GM12878 (cell line): ENCODE data around the gene ULBP1. TPM values are rescaled to one million over a fixed set of nuclear protein-coding genes. Genes with fewer than 3 reads are reported as not detected.

Experiments used
- ATAC-seq: fragments of 200-7000 bp; cut with Tn5 transposase; 3 replicates; pipeline ENCODE4 v1.9.1; 2020; ENCODE audit warnings: mild to moderate bottlenecking, moderate library complexity
- BruUV-seq: library from RNA; stranded (reverse); fragments of 400-500 nt; replicated peaks from 2 replicates; lab custom pipeline; 2021; lab: Mats Ljungman, UMichigan
- CTCF ChIA-PET: fragments of 300-600 bp; sonication (Branson Sonifier 250); formaldehyde crosslinking; extraction: SDS; loops from one replicate; lab custom pipeline; 2021; ENCODE audit warnings: inconsistent platforms; lab: Yijun Ruan, JAX
- POLR2A ChIA-PET: fragments of 350-600 bp; formaldehyde crosslinking; extraction: SDS; loops from one replicate; lab custom pipeline; 2021; ENCODE audit warnings: inconsistent platforms; lab: Charles Lee
- RAD21 ChIA-PET: fragments of 300-600 bp; sonication (Branson Sonifier 250); formaldehyde crosslinking; loops from one replicate; lab custom pipeline; 2023; ENCODE audit warnings: antibody characterized with exemption; ENCODE audit not compliant: unreplicated experiment; lab: Charles Lee
- SMC1A ChIA-PET: fragments of 300-600 bp; sonication (Branson Sonifier 250); formaldehyde crosslinking; loops from one replicate; lab custom pipeline; 2023; ENCODE audit not compliant: unreplicated experiment, uncharacterized antibody; lab: Charles Lee
- DNase-seq: peaks from one replicate; pipeline ENCODE4 v3.0.0-alpha.2; 2011; ENCODE audit warnings: low read depth, low spot score
- FAIRE-seq: peaks from 3 replicates; lab custom pipeline; 2011; peaks lifted over from hg19 to GRCh38; lab: Jason Lieb, UNC
- H2AFZ ChIP-seq: 2 replicates; pipeline ENCODE4 v1.6.0; 2011; ENCODE audit warnings: low read depth, low read length, control low read depth; ENCODE audit not compliant: control insufficient read depth
- H3K27ac ChIP-seq: 2 replicates; pipeline ENCODE4 v1.5.1; 2011; ENCODE audit warnings: control low read depth; ENCODE audit not compliant: control insufficient read depth, insufficient read depth
- H3K27me3 ChIP-seq, 2 experiments: replicated peaks in 1 of 2; 2 replicates each; pipeline versions ENCODE4 v1.6.0 to v1.6.1; 2011; ENCODE audit warnings: low read length in 1 of 2; ENCODE audit not compliant: control insufficient read depth in 2 of 2, insufficient read depth in 2 of 2
- H3K36me3 ChIP-seq, 2 experiments: 2 replicates each; pipeline ENCODE4 v1.5.1; 2011; ENCODE audit warnings: low read length in 1 of 2; ENCODE audit not compliant: control insufficient read depth in 2 of 2, insufficient read depth in 2 of 2
- H3K4me1 ChIP-seq: 2 replicates; pipeline ENCODE4 v1.6.1; 2011; ENCODE audit warnings: mild to moderate bottlenecking, low read length, moderate library complexity, mixed read lengths; ENCODE audit not compliant: control insufficient read depth, insufficient read depth
- H3K4me2 ChIP-seq: 2 replicates; pipeline ENCODE4 v1.6.0; 2011; ENCODE audit warnings: control low read depth; ENCODE audit not compliant: control insufficient read depth, insufficient read depth
- H3K4me3 ChIP-seq: fragments of 200-600 bp; sonication (generic); 2 replicates; pipeline ENCODE4 v1.5.1; 2016
- H3K79me2 ChIP-seq: 2 replicates; pipeline ENCODE4 v1.6.0; 2011; ENCODE audit warnings: low read length; ENCODE audit not compliant: control insufficient read depth, insufficient read depth
- H3K9ac ChIP-seq: 2 replicates; pipeline ENCODE4 v1.8.0; 2011; ENCODE audit warnings: low read length, control low read depth, mixed read lengths; ENCODE audit not compliant: control insufficient read depth, insufficient read depth
- H3K9me3 ChIP-seq: replicated peaks from 3 replicates; pipeline ENCODE4 v1.5.1; 2011; ENCODE audit warnings: mild to moderate bottlenecking, low read length; ENCODE audit not compliant: control insufficient read depth, insufficient read depth
- H4K20me1 ChIP-seq: 2 replicates; pipeline ENCODE4 v1.6.0; 2011; ENCODE audit not compliant: control insufficient read depth, insufficient read depth
- GATAD2B ChIP-seq: fragments of 450-650 bp; conservative IDR thresholded peaks from 2 replicates; pipeline ENCODE4 v1.6.1; 2017; ENCODE audit warnings: low read depth, mild to moderate bottlenecking, moderate library complexity
- LARP7 ChIP-seq: fragments of 450-650 bp; IDR thresholded peaks from 2 replicates; pipeline ENCODE4 v1.6.1; 2017; ENCODE audit warnings: mild to moderate bottlenecking
- NFYB ChIP-seq: IDR thresholded peaks from 2 replicates; pipeline ENCODE4 v1.6.1; 2011; ENCODE audit warnings: low read depth, mild to moderate bottlenecking, low read length, improper control_type of control experiment, moderate library complexity; ENCODE audit not compliant: insufficient read depth
- PML ChIP-seq: IDR thresholded peaks from 2 replicates; pipeline ENCODE4 v1.6.1; 2012; ENCODE audit warnings: low read length, inconsistent platforms
- POLR2AphosphoS2 ChIP-seq: IDR thresholded peaks from 2 replicates; pipeline ENCODE4 v1.6.1; 2011; ENCODE audit warnings: low read depth, mild to moderate bottlenecking, low read length, improper control_type of control experiment, moderate library complexity
- TCF12 ChIP-seq: IDR thresholded peaks from 2 replicates; pipeline ENCODE4 v1.6.1; 2011; ENCODE audit warnings: low read depth, mild to moderate bottlenecking, low read length
- TCF3 ChIP-seq: IDR thresholded peaks from 2 replicates; pipeline ENCODE4 v1.6.1; 2012; ENCODE audit warnings: low read depth, mild to moderate bottlenecking, low read length, borderline replicate concordance; ENCODE audit not compliant: insufficient read depth
- WRNIP1 ChIP-seq: IDR thresholded peaks from 2 replicates; pipeline ENCODE4 v1.6.1; 2011; ENCODE audit warnings: low read depth, low read length, improper control_type of control experiment, borderline replicate concordance
- ZNF274 ChIP-seq: IDR thresholded peaks from one replicate; pipeline ENCODE4 v1.8.0; 2011; ENCODE audit not compliant: insufficient read length, insufficient read depth
- ZNF384 ChIP-seq: IDR thresholded peaks from 2 replicates; pipeline ENCODE4 v1.6.1; 2012; ENCODE audit warnings: low read depth, mild to moderate bottlenecking, low read length, improper control_type of control experiment, borderline replicate concordance
- ZZZ3 ChIP-seq: IDR thresholded peaks from 2 replicates; pipeline ENCODE4 v1.6.1; 2011; ENCODE audit warnings: low read depth; ENCODE audit not compliant: control insufficient read depth, insufficient read length
- WGBS: methylation state at CpG from one replicate; pipeline ENCODE4 v1.1.6; 2016; ENCODE audit warnings: low lambda C conversion rate; ENCODE audit not compliant: insufficient replicate concordance, insufficient coverage; ENCODE audit errors: missing lambda C conversion rate; 5-methylcytosine and 5-hydroxymethylcytosine counted together
- in situ Hi-C: fragments of 300-500 bp; cut with MboI; formaldehyde crosslinking; loops from 9 replicates; pipeline ENCODE4 v1.14.3; 2018; ENCODE audit warnings: mixed read lengths
- intact Hi-C: fragments of 100-400 bp; cut with micrococcal nuclease; formaldehyde crosslinking; loops from one replicate; pipeline ENCODE4 v1.14.2; 2022; ENCODE audit not compliant: unreplicated experiment
- polyA plus RNA-seq, 11 experiments: library from polyadenylated mRNA; depleted of rRNA in 4 of 11; unstranded in 6 of 11; stranded (reverse) in 5 of 11; fragments of >200 nt; fragmentation: Nextera tagmentation in 4 of 11; fragmentation: Illumina TruSeq in 1 of 11; extraction: Ambion mirVana in 4 of 11; extraction: Trizol in 1 of 11; gene quantifications; 1 replicate in 1 of 11; 2 replicates in 10 of 11; pipeline versions ENCODE4 v1.2.1 to v1.2.3, GENCODE V29; 2011 to 2016; ENCODE audit warnings: inconsistent platforms in 2 of 11, missing spikeins in 2 of 11, low read depth in 1 of 11
- total RNA-seq, 4 experiments: library from RNA; depleted of rRNA in 3 of 4; stranded (reverse); fragments of >200 nt in 3 of 4; fragmentation: Illumina TruSeq in 1 of 4; extraction: Trizol in 1 of 4; gene quantifications; 2 replicates each; pipeline versions ENCODE4 v1.2.1 to v1.2.3, GENCODE V29; 2013 to 2021
- TF ChIP-seq, protein P1 (sequence below): fragments of 450-650 bp; formaldehyde crosslinking; IDR thresholded peaks from 2 replicates; pipeline ENCODE4 v1.4.0; 2020; ENCODE audit warnings: mild to moderate bottlenecking, moderate library complexity
- TF ChIP-seq, protein P2 (sequence below): fragments of 450-650 bp; IDR thresholded peaks from 2 replicates; pipeline ENCODE4 v1.6.1; 2016; ENCODE audit warnings: mild to moderate bottlenecking
- TF ChIP-seq, protein P3 (sequence below): fragments of 450-650 bp; conservative IDR thresholded peaks from 2 replicates; pipeline ENCODE4 v1.6.1; 2017; ENCODE audit warnings: mild to moderate bottlenecking, moderate library complexity

Gene ULBP1
- total and polyA plus RNA-seq, 10 of the 15 experiments (the other 5 are each of a cell fraction or from before 2014, with no cell fraction given), result 0.02 to 0.12 (median 0.04) TPM; not detected in 7

GRCh38 chr6:149995971-149996370, 32.2 kb downstream of the ULBP1 start:
- Histone ChIP-seq H3K79me2 (no peaks in the 10 kb centered on the region), H3K27ac (no peak overlapping the region), H3K4me1 (peaks cover 15% of the 10 kb centered on the region), H3K27me3 (peaks cover 0 to 9% of the 10 kb centered on the region in 2 experiments), H3K9ac (no peak overlapping the region), H3K4me2 (no peak overlapping the region), H3K9me3 (no peaks in the 10 kb centered on the region), H2AFZ (no peak overlapping the region), H3K36me3 (no peaks in the 10 kb centered on the region), H3K4me3 (no peak overlapping the region), H4K20me1 (no peaks in the 10 kb centered on the region; the same call in 1 of the 2 replicates)
- BruUV-seq, result no TSS peak
- in situ Hi-C loops, result no loop called here
- intact Hi-C loops, result no loop called here
- WGBS, result 36% methylated on average over 7 of the region's 7 CpGs
- FAIRE-seq (no peak), DNase-seq (no peak), ATAC-seq (no peak)
- ChIA-PET SMC1A (interaction anchor here (1.2 kb wide), 1 partner anchor 11 kb away, joined by 4 read pairs; no protein-coding TSS in a partner anchor), RAD21 (no interaction called here), CTCF (interaction anchor here (0.7 kb wide), 1 partner anchor 41 kb away, joined by 3 read pairs; no protein-coding TSS in a partner anchor), POLR2A (interaction anchor here (1.2 kb wide), 1 partner anchor 71 kb away, joined by 3 read pairs; no protein-coding TSS in a partner anchor)
- TF ChIP-seq ZNF384 (no peak), ZZZ3 (no peak), GATAD2B (no peak), WRNIP1 (no peak), ZNF274 (no peak), NFYB (no peak), TCF12 (no peak), TCF3 (no peak), POLR2AphosphoS2 (no peak), PML (no peak), LARP7 (no peak)
- TF ChIP-seq, protein P1, sequence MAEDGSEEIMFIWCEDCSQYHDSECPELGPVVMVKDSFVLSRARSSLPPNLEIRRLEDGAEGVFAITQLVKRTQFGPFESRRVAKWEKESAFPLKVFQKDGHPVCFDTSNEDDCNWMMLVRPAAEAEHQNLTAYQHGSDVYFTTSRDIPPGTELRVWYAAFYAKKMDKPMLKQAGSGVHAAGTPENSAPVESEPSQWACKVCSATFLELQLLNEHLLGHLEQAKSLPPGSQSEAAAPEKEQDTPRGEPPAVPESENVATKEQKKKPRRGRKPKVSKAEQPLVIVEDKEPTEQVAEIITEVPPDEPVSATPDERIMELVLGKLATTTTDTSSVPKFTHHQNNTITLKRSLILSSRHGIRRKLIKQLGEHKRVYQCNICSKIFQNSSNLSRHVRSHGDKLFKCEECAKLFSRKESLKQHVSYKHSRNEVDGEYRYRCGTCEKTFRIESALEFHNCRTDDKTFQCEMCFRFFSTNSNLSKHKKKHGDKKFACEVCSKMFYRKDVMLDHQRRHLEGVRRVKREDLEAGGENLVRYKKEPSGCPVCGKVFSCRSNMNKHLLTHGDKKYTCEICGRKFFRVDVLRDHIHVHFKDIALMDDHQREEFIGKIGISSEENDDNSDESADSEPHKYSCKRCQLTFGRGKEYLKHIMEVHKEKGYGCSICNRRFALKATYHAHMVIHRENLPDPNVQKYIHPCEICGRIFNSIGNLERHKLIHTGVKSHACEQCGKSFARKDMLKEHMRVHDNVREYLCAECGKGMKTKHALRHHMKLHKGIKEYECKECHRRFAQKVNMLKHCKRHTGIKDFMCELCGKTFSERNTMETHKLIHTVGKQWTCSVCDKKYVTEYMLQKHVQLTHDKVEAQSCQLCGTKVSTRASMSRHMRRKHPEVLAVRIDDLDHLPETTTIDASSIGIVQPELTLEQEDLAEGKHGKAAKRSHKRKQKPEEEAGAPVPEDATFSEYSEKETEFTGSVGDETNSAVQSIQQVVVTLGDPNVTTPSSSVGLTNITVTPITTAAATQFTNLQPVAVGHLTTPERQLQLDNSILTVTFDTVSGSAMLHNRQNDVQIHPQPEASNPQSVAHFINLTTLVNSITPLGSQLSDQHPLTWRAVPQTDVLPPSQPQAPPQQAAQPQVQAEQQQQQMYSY (CRISPR knock-in tag), result no peak
- TF ChIP-seq, protein P2, sequence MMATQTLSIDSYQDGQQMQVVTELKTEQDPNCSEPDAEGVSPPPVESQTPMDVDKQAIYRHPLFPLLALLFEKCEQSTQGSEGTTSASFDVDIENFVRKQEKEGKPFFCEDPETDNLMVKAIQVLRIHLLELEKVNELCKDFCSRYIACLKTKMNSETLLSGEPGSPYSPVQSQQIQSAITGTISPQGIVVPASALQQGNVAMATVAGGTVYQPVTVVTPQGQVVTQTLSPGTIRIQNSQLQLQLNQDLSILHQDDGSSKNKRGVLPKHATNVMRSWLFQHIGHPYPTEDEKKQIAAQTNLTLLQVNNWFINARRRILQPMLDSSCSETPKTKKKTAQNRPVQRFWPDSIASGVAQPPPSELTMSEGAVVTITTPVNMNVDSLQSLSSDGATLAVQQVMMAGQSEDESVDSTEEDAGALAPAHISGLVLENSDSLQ, result no peak
- TF ChIP-seq, protein P3, sequence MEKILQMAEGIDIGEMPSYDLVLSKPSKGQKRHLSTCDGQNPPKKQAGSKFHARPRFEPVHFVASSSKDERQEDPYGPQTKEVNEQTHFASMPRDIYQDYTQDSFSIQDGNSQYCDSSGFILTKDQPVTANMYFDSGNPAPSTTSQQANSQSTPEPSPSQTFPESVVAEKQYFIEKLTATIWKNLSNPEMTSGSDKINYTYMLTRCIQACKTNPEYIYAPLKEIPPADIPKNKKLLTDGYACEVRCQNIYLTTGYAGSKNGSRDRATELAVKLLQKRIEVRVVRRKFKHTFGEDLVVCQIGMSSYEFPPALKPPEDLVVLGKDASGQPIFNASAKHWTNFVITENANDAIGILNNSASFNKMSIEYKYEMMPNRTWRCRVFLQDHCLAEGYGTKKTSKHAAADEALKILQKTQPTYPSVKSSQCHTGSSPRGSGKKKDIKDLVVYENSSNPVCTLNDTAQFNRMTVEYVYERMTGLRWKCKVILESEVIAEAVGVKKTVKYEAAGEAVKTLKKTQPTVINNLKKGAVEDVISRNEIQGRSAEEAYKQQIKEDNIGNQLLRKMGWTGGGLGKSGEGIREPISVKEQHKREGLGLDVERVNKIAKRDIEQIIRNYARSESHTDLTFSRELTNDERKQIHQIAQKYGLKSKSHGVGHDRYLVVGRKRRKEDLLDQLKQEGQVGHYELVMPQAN, result no peak
